K562 (cell line): Measurements from ENCODE around the gene RGS6. TPM values are rescaled to one million over a fixed set of nuclear protein-coding genes. Genes with fewer than 3 reads are reported as not detected.

Experiments
- ATAC-seq: fragments of 200-7000 bp; cut with Tn5 transposase; 3 replicates; pipeline ENCODE4 v1.9.1; 2020; ENCODE audit warnings: moderate library complexity
- BruUV-seq: library from RNA; stranded (reverse); fragments of 400-500 nt; replicated peaks from 2 replicates; lab custom pipeline; 2021; lab: Mats Ljungman, UMichigan
- CTCF ChIA-PET: fragments of 300-600 bp; formaldehyde crosslinking; extraction: SDS; loops from one replicate; lab custom pipeline; 2021; ENCODE audit warnings: low intra/inter-chr PET ratio; lab: Yijun Ruan, JAX
- POLR2A ChIA-PET: fragments of 300-600, 350-650 bp; sonication (Branson Sonifier 250); formaldehyde crosslinking; extraction: SDS; loops from one replicate; lab custom pipeline; 2021; ENCODE audit warnings: antibody characterized with exemption, inconsistent platforms; lab: Yijun Ruan, JAX
- DNase-seq, 4 experiments: peaks; one replicate each; pipeline versions ENCODE4 v3.0.0 to v3.0.0-alpha.2; 2011 to 2018; ENCODE audit warnings: low spot score in 3 of 4, mixed read lengths in 3 of 4; ENCODE audit errors: extremely low read depth in 1 of 4
- FAIRE-seq: peaks from 2 replicates; lab custom pipeline; 2011; peaks lifted over from hg19 to GRCh38; lab: Jason Lieb, UNC
- H2AFZ ChIP-seq: 2 replicates; pipeline ENCODE4 v1.6.0; 2011; ENCODE audit warnings: low read depth, low read length, control low read depth, inconsistent platforms
- H3K27ac ChIP-seq: fragments of 200-600 bp; 3 replicates; pipeline ENCODE4 v1.8.0; 2011; ENCODE audit warnings: low read depth, mild to moderate bottlenecking, control low read depth, inconsistent platforms, low read length, moderate library complexity, mixed read lengths; ENCODE audit errors: extremely low read depth
- H3K27me3 ChIP-seq, 2 experiments: fragments of 300-600 bp in 1 of 2; 2 replicates in 1 of 2; 3 replicates in 1 of 2; pipeline versions ENCODE4 v1.6.0 to v1.8.0; 2011; ENCODE audit warnings: inconsistent platforms in 2 of 2, low read length in 2 of 2, mild to moderate bottlenecking in 1 of 2, mixed read lengths in 1 of 2, moderate library complexity in 1 of 2; ENCODE audit not compliant: control insufficient read depth in 2 of 2, insufficient read depth in 2 of 2
- H3K36me3 ChIP-seq: fragments of 300-600 bp; 3 replicates; pipeline ENCODE4 v1.8.0; 2011; ENCODE audit warnings: mild to moderate bottlenecking, low read length, inconsistent platforms; ENCODE audit not compliant: control insufficient read depth, insufficient read depth
- H3K4me1 ChIP-seq, 2 experiments: fragments of 200-600 bp in 1 of 2; replicated peaks in 1 of 2; 2 replicates in 1 of 2; 3 replicates in 1 of 2; pipeline versions ENCODE4 v1.5.1 to v1.8.0; 2011; ENCODE audit warnings: inconsistent platforms in 2 of 2, low read length in 2 of 2, mild to moderate bottlenecking in 1 of 2, mixed read lengths in 1 of 2, moderate library complexity in 1 of 2; ENCODE audit not compliant: control insufficient read depth in 2 of 2, insufficient read depth in 2 of 2
- H3K4me2 ChIP-seq: 2 replicates; pipeline ENCODE4 v1.6.1; 2011; ENCODE audit warnings: low read length, control low read depth, inconsistent platforms, mixed read lengths; ENCODE audit not compliant: insufficient read depth
- H3K4me3 ChIP-seq: fragments of 200-600 bp; sonication (generic), shearing (Covaris generic); 2 replicates; pipeline ENCODE4 v1.5.1; 2016; ENCODE audit warnings: control low read depth, inconsistent platforms
- H3K79me2 ChIP-seq: fragments of 200-600 bp; 3 replicates; pipeline ENCODE4 v1.8.0; 2011; ENCODE audit warnings: low read length, inconsistent platforms; ENCODE audit not compliant: control insufficient read depth, insufficient read depth
- H3K9ac ChIP-seq, 2 experiments: 2 replicates each; pipeline versions ENCODE4 v1.6.0 to v1.6.1; 2011; ENCODE audit warnings: low read depth in 2 of 2, low read length in 2 of 2, control low read depth in 1 of 2, inconsistent platforms in 1 of 2, mild to moderate bottlenecking in 1 of 2, mixed read lengths in 1 of 2; ENCODE audit not compliant: insufficient read depth in 1 of 2
- H3K9me1 ChIP-seq: one replicate; pipeline ENCODE4 v1.6.0; 2011; ENCODE audit warnings: inconsistent platforms, mild to moderate bottlenecking, low read length, moderate library complexity; ENCODE audit not compliant: control insufficient read depth, insufficient read depth
- H3K9me3 ChIP-seq: replicated peaks from 2 replicates; pipeline ENCODE4 v1.5.1; 2011; ENCODE audit warnings: low read depth, low read length, inconsistent platforms; ENCODE audit not compliant: control insufficient read depth, insufficient read depth
- H4K20me1 ChIP-seq: replicated peaks from 2 replicates; pipeline ENCODE4 v1.6.1; 2011; ENCODE audit warnings: low read length, inconsistent platforms, mixed read lengths; ENCODE audit not compliant: control insufficient read depth, insufficient read depth
- ASH1L ChIP-seq: fragments of 450-650 bp; IDR thresholded peaks from 2 replicates; pipeline ENCODE4 v1.6.1; 2018; ENCODE audit warnings: borderline replicate concordance, mild to moderate bottlenecking, low read depth; ENCODE audit not compliant: partially characterized antibody
- FOXK2 ChIP-seq, 2 experiments: fragments of 450-650 bp; IDR thresholded peaks in 1 of 2; conservative IDR thresholded peaks in 1 of 2; 2 replicates each; pipeline ENCODE4 v1.6.1; 2016; ENCODE audit warnings: low read depth in 2 of 2, mild to moderate bottlenecking in 1 of 2
- HMG20B ChIP-seq: fragments of 250-450 bp; sonication (Bioruptor Pico); IDR thresholded peaks from 2 replicates; pipeline ENCODE4 v1.5.0; 2021; ENCODE audit warnings: mild to moderate bottlenecking
- HNRNPUL1 ChIP-seq: fragments of 200-400 bp; formaldehyde crosslinking; IDR thresholded peaks from 2 replicates; pipeline ENCODE4 v1.6.1; 2017; ENCODE audit warnings: low read length
- MYBL2 ChIP-seq, 2 experiments: fragments of 450-650 bp in 1 of 2; sonication (generic) in 1 of 2; formaldehyde crosslinking in 1 of 2; IDR thresholded peaks; 2 replicates each; pipeline versions ENCODE4 v1.6.1 to v1.8.1; 2017 to 2022; ENCODE audit warnings: borderline replicate concordance in 1 of 2, inconsistent platforms in 1 of 2, low read depth in 1 of 2, mild to moderate bottlenecking in 1 of 2, missing genetic modification reagents in 1 of 2, moderate library complexity in 1 of 2
- NFIX ChIP-seq: fragments of 250-450 bp; sonication (Bioruptor Pico); IDR thresholded peaks from 2 replicates; pipeline ENCODE4 v1.4.0; 2020; ENCODE audit warnings: low read depth, mild to moderate bottlenecking, moderate library complexity
- ZNF274 ChIP-seq: IDR thresholded peaks from 2 replicates; pipeline ENCODE4 v1.6.1; 2011; ENCODE audit warnings: low read depth, mild to moderate bottlenecking, low read length, moderate library complexity, borderline replicate concordance
- WGBS: fragments of 100-300 bp; shearing (Covaris generic); methylation state at CpG from one replicate; pipeline ENCODE4 v1.1.6; 2016; ENCODE audit warnings: low coverage, mixed read lengths; ENCODE audit not compliant: insufficient coverage; ENCODE audit errors: missing lambda C conversion rate; 5-methylcytosine and 5-hydroxymethylcytosine counted together
- in situ Hi-C: fragments of 300-500 bp; cut with MboI; formaldehyde crosslinking; loops from 4 replicates; pipeline ENCODE4 v1.15.0; 2018; ENCODE audit warnings: inconsistent platforms, mixed read lengths
- intact Hi-C: fragments of 100-400 bp; cut with micrococcal nuclease; formaldehyde crosslinking; loops from 2 replicates; pipeline ENCODE4 v1.14.2; 2022
- polyA plus RNA-seq, 8 experiments: library from polyadenylated mRNA; depleted of rRNA in 4 of 8; stranded (reverse) in 5 of 8; unstranded in 3 of 8; fragments of >200 nt; fragmentation: Nextera tagmentation in 2 of 8; fragmentation: Illumina TruSeq in 1 of 8; extraction: Ambion mirVana in 2 of 8; extraction: Trizol in 1 of 8; gene quantifications; 2 replicates each; pipeline versions ENCODE4 v1.2.1 to v1.2.3, GENCODE V29; 2011 to 2014; ENCODE audit warnings: inconsistent platforms in 1 of 8, missing spikeins in 1 of 8
- total RNA-seq, 7 experiments: library from RNA; depleted of rRNA in 6 of 7; stranded (reverse); fragments of >200 nt in 6 of 7; fragmentation: Illumina TruSeq in 2 of 7; extraction: Trizol in 2 of 7; gene quantifications; 2 replicates each; pipeline versions ENCODE4 v1.2.1 to v1.2.3, GENCODE V29; 2011 to 2021; ENCODE audit warnings: low replicate concordance in 1 of 7
- TF ChIP-seq, protein P1 (sequence below): fragments of 450-650 bp; IDR thresholded peaks from 2 replicates; pipeline ENCODE4 v1.6.1; 2016
- TF ChIP-seq, protein P2 (sequence below): fragments of 450-650 bp; formaldehyde crosslinking; IDR thresholded peaks from 2 replicates; pipeline ENCODE4 v1.4.0; 2020; ENCODE audit warnings: mild to moderate bottlenecking

The RGS6 gene
- total and polyA plus RNA-seq, 9 of the 15 experiments (the other 6 are each of a cell fraction or from before 2014, with no cell fraction given), result not detected

DNA sequence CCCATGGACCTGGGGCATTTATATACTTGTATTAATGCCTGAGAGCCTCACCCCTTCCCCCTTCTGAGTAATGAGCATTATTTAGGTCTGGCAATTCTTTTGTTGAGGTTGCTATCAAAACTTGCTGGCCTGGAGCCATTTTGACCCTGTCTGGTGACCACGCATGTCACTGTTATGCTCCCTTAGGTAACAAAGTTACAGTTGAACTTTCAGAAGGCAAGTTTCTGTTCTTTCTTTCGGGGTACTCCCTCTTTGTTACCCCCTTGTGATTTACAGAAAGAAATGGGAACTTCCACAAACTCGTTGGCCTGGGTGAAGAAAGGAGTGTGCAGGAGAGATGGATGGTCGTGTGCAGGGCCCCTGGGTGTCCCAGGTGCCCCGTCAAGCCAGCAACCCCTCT is 656.3 kb downstream of the RGS6 start:
- CTCF ChIA-PET, result no interaction called here
- Histone ChIP-seq H3K4me3 (no peak overlapping the region), H3K36me3 (no peaks in the 10 kb centered on the region), H3K79me2 (no peaks in the 10 kb centered on the region), H3K9me1 (no peaks in the 10 kb centered on the region), H3K9me3 (no peaks in the 10 kb centered on the region), H3K27ac (no peak overlapping the region), H3K27me3 (no peaks in the 10 kb centered on the region), H3K9ac (no peak overlapping the region), H3K4me2 (no peak overlapping the region), H4K20me1 (no peaks in the 10 kb centered on the region)
- DNase-seq (no peak), ATAC-seq (no peak)
- intact Hi-C loops (no loop called here), in situ Hi-C loops (no loop called here)
- POLR2A ChIA-PET, result no interaction called here
- TF ChIP-seq NFIX, result no peak
- TF ChIP-seq MYBL2 (IDR thresholded peaks at IDR 0.05; ENCODE audit: low read depth), result no peak
- TF ChIP-seq MYBL2 (CRISPR knock-in tag; IDR thresholded peaks at IDR 0.05; ENCODE audit: borderline replicate concordance), result no peak
- no peak for TF ChIP-seq HNRNPUL1
- TF ChIP-seq HMG20B (CRISPR knock-in tag), result no peak
- TF ChIP-seq ASH1L, result no peak
- TF ChIP-seq, protein P1, sequence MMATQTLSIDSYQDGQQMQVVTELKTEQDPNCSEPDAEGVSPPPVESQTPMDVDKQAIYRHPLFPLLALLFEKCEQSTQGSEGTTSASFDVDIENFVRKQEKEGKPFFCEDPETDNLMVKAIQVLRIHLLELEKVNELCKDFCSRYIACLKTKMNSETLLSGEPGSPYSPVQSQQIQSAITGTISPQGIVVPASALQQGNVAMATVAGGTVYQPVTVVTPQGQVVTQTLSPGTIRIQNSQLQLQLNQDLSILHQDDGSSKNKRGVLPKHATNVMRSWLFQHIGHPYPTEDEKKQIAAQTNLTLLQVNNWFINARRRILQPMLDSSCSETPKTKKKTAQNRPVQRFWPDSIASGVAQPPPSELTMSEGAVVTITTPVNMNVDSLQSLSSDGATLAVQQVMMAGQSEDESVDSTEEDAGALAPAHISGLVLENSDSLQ, result no peak
- no peak for TF ChIP-seq ZNF274
- TF ChIP-seq, protein P2, sequence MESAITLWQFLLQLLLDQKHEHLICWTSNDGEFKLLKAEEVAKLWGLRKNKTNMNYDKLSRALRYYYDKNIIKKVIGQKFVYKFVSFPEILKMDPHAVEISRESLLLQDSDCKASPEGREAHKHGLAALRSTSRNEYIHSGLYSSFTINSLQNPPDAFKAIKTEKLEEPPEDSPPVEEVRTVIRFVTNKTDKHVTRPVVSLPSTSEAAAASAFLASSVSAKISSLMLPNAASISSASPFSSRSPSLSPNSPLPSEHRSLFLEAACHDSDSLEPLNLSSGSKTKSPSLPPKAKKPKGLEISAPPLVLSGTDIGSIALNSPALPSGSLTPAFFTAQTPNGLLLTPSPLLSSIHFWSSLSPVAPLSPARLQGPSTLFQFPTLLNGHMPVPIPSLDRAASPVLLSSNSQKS, result no peak
- no peak for TF ChIP-seq FOXK2 (conservative IDR thresholded peaks at IDR 0.05 in 1 of 2, IDR thresholded peaks at IDR 0.05 in 1 of 2; ENCODE audit: low read depth in 2 of 2)
- TF ChIP-seq, all 486 proteins: peak for 0
- 0% methylated on average over 5 of the region's 5 CpGs for WGBS
- H3K4me1 ChIP-seq, result no peaks in the 10 kb centered on the region
- H2AFZ ChIP-seq, result no peak overlapping the region
- FAIRE-seq, result no peak
- no TSS peak for BruUV-seq
